ENCODE measurements around the gene IQSEC1.

Gene IQSEC1

GRCh38 chr3:12868039-12869034 is 204.9 kb downstream of the IQSEC1 start:
- TF ChIP-seq GATA2 (IDR thresholded peaks at IDR 0.05; ENCODE audit: low read depth, low read length) (no peak), GATA3 (IDR thresholded peaks at IDR 0.05; ENCODE audit: low read depth, low read length) (no peak)

- TF ChIP-seq GATA3 (IDR thresholded peaks at IDR 0.05; ENCODE audit: low read depth, low read length) (no peak), GATA2 (IDR thresholded peaks at IDR 0.05; ENCODE audit: low read depth, low read length) (no peak)
These were observed 206.4 kb downstream of the IQSEC1 start for GRCh38 chr3:12866836-12867235.

GRCh38 chr3:12865271-12865670 is 208.0 kb downstream of the IQSEC1 start:
- TF ChIP-seq GATA3 (IDR thresholded peaks at IDR 0.05; ENCODE audit: low read depth, low read length) (no peak), GATA2 (IDR thresholded peaks at IDR 0.05; ENCODE audit: low read depth, low read length) (no peak)

GRCh38 chr3:12862387-12862786 is 210.8 kb downstream of the IQSEC1 start:
- no peak for TF ChIP-seq GATA2 (IDR thresholded peaks at IDR 0.05; ENCODE audit: low read depth, low read length)
- TF ChIP-seq GATA3 (IDR thresholded peaks at IDR 0.05; ENCODE audit: low read depth, low read length) = no peak

- TF ChIP-seq GATA2 (IDR thresholded peaks at IDR 0.05; ENCODE audit: low read depth, low read length) (no peak), GATA3 (IDR thresholded peaks at IDR 0.05; ENCODE audit: low read depth, low read length) (no peak)
These were observed 211.6 kb downstream of the IQSEC1 start for GRCh38 chr3:12861611-12862010.

GRCh38 chr3:12859840-12860239 is 213.4 kb downstream of the IQSEC1 start:
- TF ChIP-seq GATA3 (IDR thresholded peaks at IDR 0.05; ENCODE audit: low read depth, low read length) = no peak
- no peak for TF ChIP-seq GATA2 (IDR thresholded peaks at IDR 0.05; ENCODE audit: low read depth, low read length)

- TF ChIP-seq GATA2 (IDR thresholded peaks at IDR 0.05; ENCODE audit: low read depth, low read length) (no peak), GATA3 (IDR thresholded peaks at IDR 0.05; ENCODE audit: low read depth, low read length) (no peak)
These were observed 216.6 kb downstream of the IQSEC1 start for GRCh38 chr3:12856626-12857025.

GRCh38 chr3:12854565-12854964 is 218.7 kb downstream of the IQSEC1 start:
- no peak for TF ChIP-seq GATA2 (IDR thresholded peaks at IDR 0.05; ENCODE audit: low read depth, low read length)
- no peak for TF ChIP-seq GATA3 (IDR thresholded peaks at IDR 0.05; ENCODE audit: low read depth, low read length)

GRCh38 chr3:12852201-12852600 is 221.0 kb downstream of the IQSEC1 start:
- TF ChIP-seq GATA2 (IDR thresholded peaks at IDR 0.05; ENCODE audit: low read depth, low read length) = no peak
- no peak for TF ChIP-seq GATA3 (IDR thresholded peaks at IDR 0.05; ENCODE audit: low read depth, low read length)
